HepG2 (cell line): ENCODE data around the gene PEMT. TPM values are rescaled to one million over a fixed set of nuclear protein-coding genes. Genes with fewer than 3 reads are reported as not detected.
A peak's percentile ranks its signal among the peaks of the same experiment; 100 is the strongest.

ENCODE experiments used
- ATAC-seq: fragments of 200-7000 bp; cut with Tn5 transposase; 3 replicates; pipeline ENCODE4 v1.9.1; 2020; ENCODE audit warnings: mild to moderate bottlenecking, moderate library complexity
- BruUV-seq: library from RNA; stranded (reverse); fragments of 400-500 nt; replicated peaks from 2 replicates; lab custom pipeline; 2021; lab: Mats Ljungman, UMichigan
- CTCF ChIA-PET: fragments of 300-600 bp; formaldehyde crosslinking; extraction: SDS; loops from one replicate; lab custom pipeline; 2021; ENCODE audit warnings: low total read pairs, inconsistent platforms, low intra/inter-chr PET ratio; lab: Yijun Ruan, JAX
- POLR2A ChIA-PET: fragments of 350-600 bp; sonication (Branson Sonifier 250); formaldehyde crosslinking; loops from one replicate; lab custom pipeline; 2020; ENCODE audit warnings: antibody characterized with exemption, inconsistent platforms; lab: Yijun Ruan, JAX
- DNase-seq: peaks from one replicate; pipeline ENCODE4 v3.0.0-alpha.2; 2015; ENCODE audit warnings: low spot score
- FAIRE-seq: peaks from 3 replicates; lab custom pipeline; 2011; peaks lifted over from hg19 to GRCh38; lab: Jason Lieb, UNC
- H2AFZ ChIP-seq: one replicate; pipeline ENCODE4 v1.6.1; 2011; ENCODE audit warnings: low read length, inconsistent platforms
- H3K27ac ChIP-seq: fragments of 300-600 bp; 3 replicates; pipeline ENCODE4 v1.8.0; 2011; ENCODE audit warnings: mixed run types, mild to moderate bottlenecking, mixed read lengths, low read length, inconsistent platforms; ENCODE audit not compliant: insufficient read depth; ENCODE audit errors: extremely low read length
- H3K27me3 ChIP-seq, 2 experiments: fragments of 200-600 bp in 1 of 2; 2 replicates in 1 of 2; 3 replicates in 1 of 2; pipeline versions ENCODE4 v1.6.0 to v1.8.0; 2011; ENCODE audit warnings: low read length in 2 of 2, mild to moderate bottlenecking in 2 of 2, moderate library complexity in 2 of 2, inconsistent platforms in 1 of 2; ENCODE audit not compliant: insufficient read depth in 2 of 2, control insufficient read depth in 1 of 2
- H3K36me3 ChIP-seq, 2 experiments: fragments of 200-600 bp in 1 of 2; replicated peaks in 1 of 2; 2 replicates in 1 of 2; 3 replicates in 1 of 2; pipeline versions ENCODE4 v1.5.1 to v1.8.0; 2011; ENCODE audit warnings: low read length in 2 of 2, inconsistent platforms in 1 of 2; ENCODE audit not compliant: insufficient read depth in 2 of 2, control insufficient read depth in 1 of 2
- H3K4me1 ChIP-seq: 2 replicates; pipeline ENCODE4 v1.5.1; 2012; ENCODE audit warnings: low read length, inconsistent platforms; ENCODE audit not compliant: insufficient read depth
- H3K4me2 ChIP-seq: 2 replicates; pipeline ENCODE4 v1.6.0; 2011; ENCODE audit warnings: low read depth, low read length, inconsistent platforms
- H3K4me3 ChIP-seq, 3 experiments: fragments of 200-600 bp in 1 of 3; sonication (generic), shearing (Covaris generic) in 1 of 3; replicated peaks in 1 of 3; 2 replicates each; pipeline ENCODE4 v1.5.1; 2011 to 2016; ENCODE audit warnings: low read length in 3 of 3, inconsistent platforms in 2 of 3, low read depth in 2 of 3, mild to moderate bottlenecking in 2 of 3, control low read depth in 1 of 3, mixed read lengths in 1 of 3; ENCODE audit not compliant: insufficient read depth in 1 of 3
- H3K79me2 ChIP-seq: one replicate; pipeline ENCODE4 v1.6.1; 2011; ENCODE audit warnings: low read length, inconsistent platforms; ENCODE audit not compliant: insufficient read depth
- H3K9ac ChIP-seq: 2 replicates; pipeline ENCODE4 v1.6.0; 2011; ENCODE audit warnings: mild to moderate bottlenecking, low read depth, low read length, inconsistent platforms; ENCODE audit not compliant: insufficient read depth
- H3K9me3 ChIP-seq: 2 replicates; pipeline ENCODE4 v1.5.1; 2012; ENCODE audit warnings: mild to moderate bottlenecking, low read length
- H4K20me1 ChIP-seq: 2 replicates; pipeline ENCODE4 v1.6.0; 2011; ENCODE audit warnings: inconsistent platforms, mild to moderate bottlenecking, low read length, moderate library complexity; ENCODE audit not compliant: insufficient read depth
- HNRNPH1 ChIP-seq: fragments of 200-400 bp; formaldehyde crosslinking; optimal IDR thresholded peaks from 2 replicates; pipeline ENCODE3; 2017; ENCODE audit warnings: mild to moderate bottlenecking, low read depth, low read length
- HOXA9 ChIP-seq: sonication (generic); formaldehyde crosslinking; IDR thresholded peaks from 2 replicates; pipeline ENCODE4 v1.8.1; 2022; ENCODE audit warnings: missing genetic modification reagents, mild to moderate bottlenecking, moderate library complexity, borderline replicate concordance
- MTF2 ChIP-seq: sonication (generic); formaldehyde crosslinking; IDR thresholded peaks from 2 replicates; pipeline ENCODE4 v1.5.0; 2020; ENCODE audit warnings: missing genetic modification reagents, borderline replicate concordance
- NCOA2 ChIP-seq: sonication (generic); formaldehyde crosslinking; IDR thresholded peaks from 2 replicates; pipeline ENCODE4 v1.8.0; 2022; ENCODE audit warnings: inconsistent platforms
- NR2F6 ChIP-seq, 2 experiments: IDR thresholded peaks; 2 replicates each; pipeline ENCODE4 v1.6.1; 2016; ENCODE audit warnings: antibody characterized with exemption in 1 of 2, mild to moderate bottlenecking in 1 of 2
- THAP11 ChIP-seq: IDR thresholded peaks from 2 replicates; pipeline ENCODE4 v1.6.1; 2016; ENCODE audit warnings: missing biosample characterization, missing genetic modification reagents
- whole genome bisulfite sequencing: methylation state at CpG from one replicate; pipeline ENCODE4 v1.1.6; 2017; ENCODE audit warnings: low lambda C conversion rate; 5-methylcytosine and 5-hydroxymethylcytosine counted together
- in situ Hi-C: cut with HindIII; loops from 2 replicates; pipeline ENCODE4 v1.10.0; 2017; ENCODE audit warnings: low pct_unique_long_range_greater_than_20kb; ENCODE audit not compliant: extremely low pct_ligation_motif_present
- intact Hi-C: fragments of 100-400 bp; cut with micrococcal nuclease; formaldehyde crosslinking; loops from one replicate; pipeline ENCODE4 v1.10.0; 2022; ENCODE audit not compliant: unreplicated experiment
- polyA plus RNA-seq, 8 experiments: library from polyadenylated mRNA; depleted of rRNA in 3 of 8; stranded (reverse) in 7 of 8; unstranded in 1 of 8; fragments of >200 nt; fragmentation: Illumina TruSeq in 4 of 8; extraction: Trizol in 4 of 8; gene quantifications; 2 replicates each; pipeline versions ENCODE4 v1.2.1 to v1.2.3, GENCODE V29; 2011 to 2016; ENCODE audit warnings: low read depth in 4 of 8, missing spikeins in 1 of 8, mixed read lengths in 1 of 8; ENCODE audit not compliant: insufficient read depth in 1 of 8
- total RNA-seq, 5 experiments: library from RNA; depleted of rRNA; stranded (reverse); fragments of >200 nt; fragmentation: Illumina TruSeq; extraction: Trizol; gene quantifications; 2 replicates each; pipeline ENCODE4 v1.2.3, GENCODE V29; 2016; ENCODE audit warnings: low read depth in 1 of 5
- TF ChIP-seq, protein P1 (sequence below): sonication (generic); formaldehyde crosslinking; IDR thresholded peaks from 2 replicates; pipeline ENCODE4 v1.4.0; 2020; ENCODE audit warnings: missing genetic modification reagents
- TF ChIP-seq, protein P2 (sequence below): sonication (generic); formaldehyde crosslinking; IDR thresholded peaks from 2 replicates; pipeline ENCODE4 v1.9.0; 2021; ENCODE audit warnings: missing genetic modification reagents, borderline replicate concordance
- TF ChIP-seq, protein P3 (sequence below): IDR thresholded peaks from 2 replicates; pipeline ENCODE4 v1.6.1; 2016; ENCODE audit warnings: missing compliant biosample characterization, missing genetic modification reagents, borderline replicate concordance

PEMT gene
- total and polyA plus RNA-seq, 2 of the 13 experiments (the other 11 are each of a cell fraction or from before 2014, with no cell fraction given) = 31.7 to 43.6 TPM

DNA sequence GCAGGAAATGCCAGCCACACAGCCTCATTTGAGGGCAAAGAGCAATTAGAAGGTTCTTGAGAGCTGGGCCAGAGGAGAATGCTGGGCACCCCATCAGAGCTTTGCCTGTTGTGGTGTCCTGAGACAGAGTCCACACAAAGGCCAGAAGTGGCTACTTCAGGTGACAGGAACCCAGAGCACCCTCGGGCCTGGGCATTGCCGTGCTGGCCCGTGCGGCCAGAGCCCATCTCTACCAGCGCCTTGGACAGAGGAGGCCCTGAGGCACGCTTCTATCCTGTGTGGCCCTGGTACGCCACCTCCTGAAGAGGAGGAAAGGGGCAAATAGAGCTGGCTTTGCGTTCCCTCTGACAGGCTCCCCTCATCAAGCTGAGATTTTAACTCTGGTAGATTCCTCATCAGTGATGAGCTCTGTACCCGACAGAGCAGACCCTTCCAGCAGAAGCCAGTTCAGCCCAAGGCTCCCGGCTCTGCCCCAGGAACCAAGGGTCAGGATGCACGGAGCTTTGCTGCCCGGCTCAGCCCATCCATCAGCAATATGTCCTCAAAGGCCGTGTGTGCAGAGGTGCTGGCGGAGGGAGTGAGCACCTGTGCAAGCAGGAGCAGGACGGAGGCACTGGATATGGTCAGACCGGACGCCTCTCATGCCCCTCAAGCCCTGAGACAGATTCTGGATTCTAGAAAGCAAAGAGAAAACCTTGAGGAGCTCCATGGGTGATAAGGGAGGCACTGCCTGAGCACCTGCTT is 91.9 kb downstream of the PEMT start (continued):
- TF ChIP-seq, protein P1, sequence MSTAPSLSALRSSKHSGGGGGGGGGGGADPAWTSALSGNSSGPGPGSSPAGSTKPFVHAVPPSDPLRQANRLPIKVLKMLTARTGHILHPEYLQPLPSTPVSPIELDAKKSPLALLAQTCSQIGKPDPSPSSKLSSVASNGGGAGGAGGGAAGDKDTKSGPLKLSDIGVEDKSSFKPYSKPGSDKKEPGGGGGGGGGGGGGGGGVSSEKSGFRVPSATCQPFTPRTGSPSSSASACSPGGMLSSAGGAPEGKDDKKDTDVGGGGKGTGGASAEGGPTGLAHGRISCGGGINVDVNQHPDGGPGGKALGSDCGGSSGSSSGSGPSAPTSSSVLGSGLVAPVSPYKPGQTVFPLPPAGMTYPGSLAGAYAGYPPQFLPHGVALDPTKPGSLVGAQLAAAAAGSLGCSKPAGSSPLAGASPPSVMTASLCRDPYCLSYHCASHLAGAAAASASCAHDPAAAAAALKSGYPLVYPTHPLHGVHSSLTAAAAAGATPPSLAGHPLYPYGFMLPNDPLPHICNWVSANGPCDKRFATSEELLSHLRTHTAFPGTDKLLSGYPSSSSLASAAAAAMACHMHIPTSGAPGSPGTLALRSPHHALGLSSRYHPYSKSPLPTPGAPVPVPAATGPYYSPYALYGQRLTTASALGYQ (CRISPR knock-in tag) = no peak
- TF ChIP-seq, all 625 proteins: peak for 0

DNA sequence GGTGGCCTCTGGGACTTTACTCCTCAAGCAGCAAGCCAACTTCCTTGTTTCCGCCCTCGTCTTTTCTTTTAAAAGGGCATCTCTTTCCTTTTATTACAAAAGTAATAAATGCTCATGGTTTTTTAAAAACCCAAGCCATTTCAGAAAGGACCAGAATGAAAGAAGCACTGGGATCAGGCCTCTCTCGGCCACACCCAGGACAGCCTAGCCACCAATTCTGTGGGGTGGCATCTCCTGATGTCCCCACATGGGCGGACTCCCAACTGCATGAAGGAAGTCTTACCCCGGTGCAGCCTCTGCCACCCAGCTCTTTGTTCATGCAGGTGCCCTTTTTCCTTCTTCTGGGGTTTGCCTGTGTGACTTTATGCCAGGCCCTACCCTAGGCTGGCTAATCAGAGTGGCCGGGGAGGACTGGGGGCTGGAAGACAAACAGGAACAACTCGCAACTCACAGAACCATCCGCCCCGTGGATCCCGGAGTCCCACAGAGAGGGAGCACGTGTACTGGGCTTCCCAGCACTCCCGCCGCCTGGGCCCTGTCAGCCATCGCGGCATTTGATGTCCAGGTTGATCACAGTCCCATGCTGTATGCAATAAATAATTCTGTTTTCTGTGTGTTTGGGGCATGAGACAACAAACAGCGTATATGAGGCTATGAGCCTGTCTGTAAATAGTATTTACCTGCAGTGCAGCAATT is 92.8 kb downstream of the PEMT start:
- BruUV-seq = no TSS peak
- in situ Hi-C loops (loop anchor here (5.0 kb wide), 1 partner anchor 141 kb away; no protein-coding TSS in a partner anchor), intact Hi-C loops (loop anchor here (5.0 kb wide), 1 partner anchor 51 kb away; no protein-coding TSS in a partner anchor)
- no peaks in the 10 kb centered on the region for H3K9me3 ChIP-seq
- no peak for DNase-seq
- H3K36me3 ChIP-seq = no peaks in the 10 kb centered on the region
- no peaks in the 10 kb centered on the region for H3K79me2 ChIP-seq
- no peak overlapping the region for H3K4me3 ChIP-seq
- WGBS = 73% methylated on average over 10 of the region's 16 CpGs
- H2AFZ ChIP-seq = no peak overlapping the region
- no peaks in the 10 kb centered on the region for H4K20me1 ChIP-seq
- H3K27me3 ChIP-seq = peaks cover 4 to 52% of the 10 kb centered on the region in 2 experiments; a peak in 4 of 5 replicates
- no peak overlapping the region for H3K9ac ChIP-seq
- ChIA-PET CTCF (interaction anchor here (3.3 kb wide), 1 partner anchor 71 kb away, joined by 55 read pairs; no protein-coding TSS in a partner anchor), POLR2A (interaction anchor here (1.4 kb wide), 1 partner anchor 70 kb away, joined by 4 read pairs; no protein-coding TSS in a partner anchor)
- H3K27ac ChIP-seq = no peak overlapping the region
- no peak overlapping the region for H3K4me2 ChIP-seq
- FAIRE-seq = no peak
- peaks cover 26% of the 10 kb centered on the region for H3K4me1 ChIP-seq
- no peak for ATAC-seq
- TF ChIP-seq HOXA9 (CRISPR knock-in tag) = no peak
- no peak for TF ChIP-seq THAP11 (CRISPR knock-in tag)
- TF ChIP-seq, protein P2, sequence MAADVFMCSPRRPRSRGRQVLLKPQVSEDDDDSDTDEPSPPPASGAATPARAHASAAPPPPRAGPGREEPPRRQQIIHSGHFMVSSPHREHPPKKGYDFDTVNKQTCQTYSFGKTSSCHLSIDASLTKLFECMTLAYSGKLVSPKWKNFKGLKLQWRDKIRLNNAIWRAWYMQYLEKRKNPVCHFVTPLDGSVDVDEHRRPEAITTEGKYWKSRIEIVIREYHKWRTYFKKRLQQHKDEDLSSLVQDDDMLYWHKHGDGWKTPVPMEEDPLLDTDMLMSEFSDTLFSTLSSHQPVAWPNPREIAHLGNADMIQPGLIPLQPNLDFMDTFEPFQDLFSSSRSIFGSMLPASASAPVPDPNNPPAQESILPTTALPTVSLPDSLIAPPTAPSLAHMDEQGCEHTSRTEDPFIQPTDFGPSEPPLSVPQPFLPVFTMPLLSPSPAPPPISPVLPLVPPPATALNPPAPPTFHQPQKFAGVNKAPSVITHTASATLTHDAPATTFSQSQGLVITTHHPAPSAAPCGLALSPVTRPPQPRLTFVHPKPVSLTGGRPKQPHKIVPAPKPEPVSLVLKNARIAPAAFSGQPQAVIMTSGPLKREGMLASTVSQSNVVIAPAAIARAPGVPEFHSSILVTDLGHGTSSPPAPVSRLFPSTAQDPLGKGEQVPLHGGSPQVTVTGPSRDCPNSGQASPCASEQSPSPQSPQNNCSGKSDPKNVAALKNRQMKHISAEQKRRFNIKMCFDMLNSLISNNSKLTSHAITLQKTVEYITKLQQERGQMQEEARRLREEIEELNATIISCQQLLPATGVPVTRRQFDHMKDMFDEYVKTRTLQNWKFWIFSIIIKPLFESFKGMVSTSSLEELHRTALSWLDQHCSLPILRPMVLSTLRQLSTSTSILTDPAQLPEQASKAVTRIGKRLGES = no peak
- no peak for TF ChIP-seq NCOA2 (CRISPR knock-in tag)
- TF ChIP-seq, protein P1 (CRISPR knock-in tag) = no peak
- TF ChIP-seq, protein P3, sequence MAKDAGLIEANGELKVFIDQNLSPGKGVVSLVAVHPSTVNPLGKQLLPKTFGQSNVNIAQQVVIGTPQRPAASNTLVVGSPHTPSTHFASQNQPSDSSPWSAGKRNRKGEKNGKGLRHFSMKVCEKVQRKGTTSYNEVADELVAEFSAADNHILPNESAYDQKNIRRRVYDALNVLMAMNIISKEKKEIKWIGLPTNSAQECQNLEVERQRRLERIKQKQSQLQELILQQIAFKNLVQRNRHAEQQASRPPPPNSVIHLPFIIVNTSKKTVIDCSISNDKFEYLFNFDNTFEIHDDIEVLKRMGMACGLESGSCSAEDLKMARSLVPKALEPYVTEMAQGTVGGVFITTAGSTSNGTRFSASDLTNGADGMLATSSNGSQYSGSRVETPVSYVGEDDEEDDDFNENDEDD (CRISPR knock-in tag) = peak; percentile 22; the same call in 1 of the 2 replicates
- TF ChIP-seq MTF2 (CRISPR knock-in tag) = no peak
- TF ChIP-seq HNRNPH1 = no peak
- no peak for TF ChIP-seq NR2F6 (IDR thresholded peaks at IDR 0.05)
- no peak for TF ChIP-seq NR2F6 (CRISPR knock-in tag; IDR thresholded peaks at IDR 0.05)
